GM06990 (cell line): ENCODE data around the gene ANTXR2.

Experiments used
- DNase-seq: peaks from one replicate; pipeline ENCODE4 v3.0.0-alpha.2; 2011; ENCODE audit not compliant: insufficient read length; ENCODE audit errors: extremely low read depth
- H3K27me3 ChIP-seq: replicated peaks from 2 replicates; pipeline ENCODE4 v1.6.0; 2011; ENCODE audit warnings: low read length; ENCODE audit not compliant: control insufficient read depth, insufficient read depth
- H3K36me3 ChIP-seq: 2 replicates; pipeline ENCODE4 v1.5.1; 2011; ENCODE audit warnings: low read length; ENCODE audit not compliant: control insufficient read depth, insufficient read depth
- H3K4me3 ChIP-seq: replicated peaks from 2 replicates; pipeline ENCODE4 v1.5.1; 2011; ENCODE audit warnings: low read depth, mild to moderate bottlenecking, control low read depth, low read length
- CTCF ChIP-seq: IDR thresholded peaks from 2 replicates; pipeline ENCODE4 v1.5.1; 2011; ENCODE audit warnings: low read length, control low read depth, mild to moderate bottlenecking, inconsistent platforms; ENCODE audit not compliant: insufficient read depth, poor library complexity, severe bottlenecking

ANTXR2 gene

GRCh38 chr4:80071604-80072227, 1.3 kb downstream of the ANTXR2 start:
- peak; percentile 13 for DNase-seq
- H3K36me3 ChIP-seq: no peaks in the 10 kb centered on the region
- no peaks in the 10 kb centered on the region for H3K27me3 ChIP-seq
- peak overlapping the region; percentile 87 for H3K4me3 ChIP-seq
- no peak for TF ChIP-seq CTCF

GRCh38 chr4:80070880-80071603, 2.0 kb downstream of the ANTXR2 start:
- Histone ChIP-seq H3K27me3 (no peaks in the 10 kb centered on the region), H3K4me3 (no peak overlapping the region), H3K36me3 (no peaks in the 10 kb centered on the region)
- TF ChIP-seq CTCF: no peak
- DNase-seq: no peak

- Histone ChIP-seq H3K4me3 (no peak overlapping the region), H3K36me3 (no peaks in the 10 kb centered on the region), H3K27me3 (no peaks in the 10 kb centered on the region)
- no peak for TF ChIP-seq CTCF
- DNase-seq: peak; percentile 22
Observed at GRCh38 chr4:80069837-80070731, 2.9 kb downstream of the ANTXR2 start.

- Histone ChIP-seq H3K4me3 (no peak overlapping the region), H3K27me3 (no peaks in the 10 kb centered on the region), H3K36me3 (no peaks in the 10 kb centered on the region)
- no peak for DNase-seq
- no peak for TF ChIP-seq CTCF
Observed at GRCh38 chr4:80069108-80069836, 3.8 kb downstream of the ANTXR2 start.

- no peaks in the 10 kb centered on the region for H3K27me3 ChIP-seq
- no peaks in the 10 kb centered on the region for H3K36me3 ChIP-seq
- no peak for TF ChIP-seq CTCF
- no peak for DNase-seq
- H3K4me3 ChIP-seq: no peak overlapping the region
Observed at GRCh38 chr4:80065601-80066000, 7.4 kb downstream of the ANTXR2 start.
